Stimulated activated CD4-positive, alpha-beta T cell treated with anti-CD3 and anti-CD28 coated beads, Interleukin-15, amount 100 ng/mL, for 48 hours (primary cell): Measurements from ENCODE around the gene FANCL.
"Not testable (repeated sequence)": the region's sequence is repeated elsewhere in the genome, so short reads cannot be mapped to it uniquely, and the experiment has no call there.

Source experiments
- DNase-seq, 2 donors: peaks; one replicate each; pipeline ENCODE4 v3.0.0-alpha.2; 2020; ENCODE audit warnings: low read depth in 2 of 2

The FANCL gene

DNA sequence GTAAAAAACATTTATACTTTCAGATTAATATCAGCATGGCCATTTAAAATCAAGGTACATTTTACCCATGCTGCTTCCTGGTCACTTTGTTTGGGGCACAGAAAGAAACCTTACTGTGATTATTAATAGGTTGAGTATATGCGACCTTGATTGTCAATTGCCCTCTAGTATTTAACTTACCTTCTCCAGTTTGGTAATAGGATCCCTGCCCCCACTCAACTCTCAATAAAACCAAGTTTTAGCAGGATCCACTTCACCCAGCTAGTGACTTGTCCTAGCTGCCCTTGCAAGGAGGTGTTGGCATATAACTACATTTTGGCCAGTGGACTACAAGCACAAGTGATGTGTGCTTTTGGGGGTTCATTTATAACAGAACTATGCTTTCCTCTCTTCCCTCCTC lies 34.3 kb downstream of the FANCL start:
- no peak for DNase-seq

DNA sequence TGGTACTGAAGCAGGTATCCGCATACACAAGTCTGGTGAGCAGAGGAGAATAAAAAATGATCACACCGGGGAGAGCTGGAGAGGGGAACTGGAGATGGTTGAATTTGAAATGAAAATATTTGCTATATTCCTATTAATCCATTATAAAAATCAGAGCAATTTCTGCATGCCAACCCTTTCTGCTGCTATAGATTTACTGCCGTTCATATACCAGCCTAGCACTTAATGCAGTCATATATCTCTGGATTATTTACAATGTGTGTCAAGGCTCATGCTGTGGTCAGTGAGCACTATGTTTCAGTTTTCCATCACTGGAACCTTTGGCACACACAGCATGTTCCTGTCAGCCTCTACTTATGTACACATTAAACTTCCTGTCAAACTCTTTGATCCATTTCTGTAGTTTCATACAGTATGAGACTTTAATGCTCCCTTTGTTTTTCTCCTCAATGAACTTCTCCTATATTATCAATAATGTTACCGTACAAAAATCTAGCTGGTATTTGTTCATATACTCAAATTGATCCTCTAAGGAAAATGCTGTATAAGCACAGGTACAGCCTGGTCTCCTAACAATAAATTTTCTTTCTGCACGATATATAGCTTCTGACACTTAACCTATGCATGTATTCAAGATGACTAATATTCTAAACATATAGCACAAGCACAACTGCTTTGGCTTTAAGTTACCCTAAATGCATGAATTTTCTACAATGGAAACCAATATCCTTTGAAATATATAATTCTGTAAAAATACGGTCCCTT lies 36.7 kb downstream of the FANCL start:
- no peak for DNase-seq

DNA sequence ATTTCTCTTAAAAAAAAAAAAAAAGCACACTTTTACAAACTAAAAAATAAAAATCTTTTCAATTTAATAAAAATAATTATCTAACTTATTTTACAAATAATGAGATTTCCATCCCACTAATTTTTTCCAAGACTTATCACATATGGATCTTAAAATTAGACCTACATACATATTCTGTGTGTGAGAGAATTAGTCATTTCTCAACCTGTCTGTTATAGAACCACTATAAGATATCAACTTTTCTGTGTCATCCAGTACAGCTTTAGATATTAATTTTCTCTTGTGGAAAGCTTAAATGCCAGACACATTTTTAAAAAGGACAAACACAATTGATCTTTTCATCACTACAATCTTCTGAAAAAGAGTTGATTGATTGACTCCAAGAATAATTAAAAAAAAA lies 38.1 kb downstream of the FANCL start:
- no peak for DNase-seq

DNA sequence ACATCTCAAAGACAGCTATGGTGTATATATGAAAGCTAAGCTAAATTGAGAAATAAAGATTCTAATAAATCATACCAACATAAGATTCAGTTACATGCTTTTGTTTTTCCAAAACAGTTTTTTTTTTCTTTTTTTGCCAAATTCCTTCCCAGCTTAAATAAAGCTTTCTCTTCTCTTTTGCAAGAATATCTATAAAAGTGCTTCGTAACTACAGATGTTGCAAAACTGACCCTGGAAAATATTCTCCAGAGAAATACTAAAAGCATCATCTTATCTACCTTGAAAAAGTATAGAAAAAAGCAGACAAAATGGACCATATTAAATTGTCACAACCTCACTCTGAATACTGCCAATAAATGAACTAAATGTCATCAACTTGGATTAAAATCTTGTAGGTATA lies 38.7 kb downstream of the FANCL start:
- DNase-seq = no peak

DNA sequence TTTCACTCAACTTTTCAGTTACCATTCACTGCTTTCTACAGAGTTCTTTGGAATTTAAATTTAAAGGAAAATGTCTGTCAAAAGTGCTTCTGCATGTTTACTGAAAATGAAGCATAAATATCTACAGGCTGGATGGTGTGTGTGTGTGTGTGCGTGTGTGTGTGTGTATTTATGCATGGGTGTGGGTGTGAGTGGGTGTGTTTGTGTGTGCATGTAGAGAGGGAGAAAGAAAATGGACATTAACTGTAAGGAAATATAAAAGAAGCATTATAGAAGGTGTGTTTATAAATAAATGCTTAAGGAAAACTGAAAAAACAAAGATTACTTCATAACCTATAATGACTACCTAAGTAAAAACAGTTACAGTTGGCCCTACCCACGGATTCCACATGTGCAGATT lies 43.2 kb downstream of the FANCL start:
- no peak for DNase-seq

DNA sequence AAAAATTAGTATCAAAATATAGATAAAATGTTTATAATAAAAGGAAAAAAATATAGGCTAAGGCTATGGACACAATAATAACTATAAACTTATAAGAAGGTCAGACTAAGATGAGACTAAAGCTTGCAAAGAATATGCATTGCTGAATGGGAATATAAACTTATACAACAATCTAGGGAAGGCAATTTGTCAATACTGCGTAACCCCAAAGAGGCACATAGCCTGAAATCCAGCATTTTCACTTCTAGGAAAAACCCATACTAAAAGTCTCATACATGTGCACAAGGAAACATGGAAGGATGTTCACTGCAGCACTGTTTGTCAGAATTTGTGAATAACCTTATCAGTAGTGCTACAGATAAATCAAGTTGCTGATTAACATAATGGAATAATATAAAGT lies 45.5 kb downstream of the FANCL start:
- DNase-seq = no peak

DNA sequence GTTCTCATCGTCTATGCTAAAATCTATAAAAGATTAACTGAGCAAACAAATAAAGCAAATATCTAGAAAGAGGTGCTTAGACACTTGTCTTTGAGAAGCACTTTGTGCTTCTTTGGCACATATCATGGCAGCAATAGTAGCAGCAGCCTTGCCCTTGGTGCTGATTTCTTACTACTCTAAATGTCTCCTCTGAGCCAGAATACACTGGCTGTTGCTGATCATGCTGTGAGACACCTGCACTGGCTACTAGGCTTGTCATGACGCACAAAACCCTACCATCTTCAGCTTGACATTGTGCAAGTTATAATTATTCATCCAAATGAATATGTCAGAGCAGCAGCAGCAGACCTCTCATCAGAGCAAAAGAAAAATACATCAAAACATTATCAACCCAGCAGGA lies 46.7 kb downstream of the FANCL start:
- no peak for DNase-seq

DNA sequence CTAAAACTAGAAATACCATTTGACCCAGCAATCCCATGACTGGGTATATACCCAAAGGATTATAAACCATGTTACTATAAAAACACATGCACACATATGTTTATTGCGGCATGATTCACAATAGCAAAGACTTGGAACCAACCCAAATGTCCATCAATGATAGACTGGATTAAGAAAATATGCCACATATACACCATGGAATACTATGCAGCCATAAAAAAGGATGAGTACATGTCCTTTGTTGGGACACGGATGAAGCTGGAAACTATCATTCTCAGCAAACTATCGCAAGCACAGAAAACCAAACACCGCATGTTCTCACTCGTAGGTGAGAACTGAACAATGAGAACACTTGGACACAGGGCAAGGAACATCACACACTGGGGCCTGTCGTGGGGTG lies 54.1 kb downstream of the FANCL start:
- not testable (repeated sequence) for DNase-seq

DNA sequence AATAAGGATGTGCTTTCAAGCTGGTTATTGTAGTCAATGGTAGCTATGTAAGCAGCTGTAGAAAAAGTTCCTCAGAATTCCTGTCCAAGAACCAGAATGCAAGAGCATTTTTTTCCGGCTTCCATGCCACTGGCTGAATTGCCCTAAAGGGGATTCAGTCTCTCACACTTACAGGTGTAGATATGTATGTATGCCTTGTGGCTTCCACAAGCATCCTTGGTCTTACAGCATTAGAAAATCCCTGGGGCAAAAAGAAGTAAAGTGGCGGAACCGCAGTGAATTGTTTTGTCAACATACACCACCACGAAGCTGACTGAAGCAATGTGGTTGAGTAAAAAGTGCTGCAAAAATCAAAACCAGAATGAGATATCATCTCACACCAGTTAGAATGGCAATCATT lies 54.6 kb downstream of the FANCL start:
- no peak for DNase-seq

DNA sequence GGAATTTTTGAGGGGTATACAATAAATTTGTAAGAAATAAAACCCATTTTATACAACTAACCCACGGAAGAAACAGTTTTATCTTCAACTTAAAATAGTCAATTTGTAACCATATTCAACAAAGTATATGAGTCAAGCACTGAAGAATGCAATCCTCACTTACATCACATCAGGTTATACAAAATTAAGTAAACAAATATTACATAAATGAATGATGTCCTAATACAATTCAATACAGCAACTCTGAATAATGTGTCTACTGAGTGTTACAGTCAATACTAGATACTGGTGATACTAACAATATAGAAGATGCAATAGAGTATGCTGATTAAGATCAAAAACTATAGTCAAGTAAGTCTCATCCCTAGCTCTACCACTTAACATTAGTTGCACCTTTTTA lies 58.6 kb downstream of the FANCL start:
- DNase-seq = no peak

DNA sequence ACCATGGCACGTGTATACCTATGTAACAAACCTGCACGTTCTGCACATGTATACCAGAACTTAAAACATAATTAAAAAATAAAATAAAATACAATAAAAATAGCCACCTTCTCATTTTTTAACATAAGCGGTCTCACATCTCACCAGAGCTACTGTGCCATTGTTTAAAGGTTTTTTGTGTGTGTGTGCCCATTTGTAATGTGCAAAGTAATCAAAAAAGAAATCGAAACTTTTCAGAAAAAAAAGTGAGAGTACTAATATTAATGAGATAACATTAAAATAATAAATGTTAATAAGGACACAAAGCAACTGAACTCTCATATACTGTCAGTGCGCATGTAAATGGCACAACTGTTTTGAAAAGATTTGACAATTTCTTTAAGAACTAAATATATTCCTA lies 60.5 kb downstream of the FANCL start:
- DNase-seq = no peak

DNA sequence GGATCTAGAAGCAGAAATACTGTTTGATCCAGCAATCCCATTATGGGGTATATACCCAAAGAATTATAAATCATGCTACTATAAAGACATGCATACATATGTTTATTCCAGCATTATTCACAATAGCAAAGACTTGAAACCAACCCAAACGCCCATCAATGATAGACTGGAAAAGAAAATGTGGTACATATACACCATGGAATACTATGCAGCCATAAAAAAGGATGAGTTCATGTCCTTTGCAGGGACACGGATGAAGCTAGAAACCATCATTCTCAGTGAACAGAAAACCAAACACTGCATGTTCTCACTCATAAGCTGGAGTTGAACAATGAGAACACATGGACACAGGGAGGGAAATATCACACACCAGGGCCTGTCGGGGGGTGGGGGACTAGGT lies 61.0 kb downstream of the FANCL start:
- not testable (repeated sequence) for DNase-seq

DNA sequence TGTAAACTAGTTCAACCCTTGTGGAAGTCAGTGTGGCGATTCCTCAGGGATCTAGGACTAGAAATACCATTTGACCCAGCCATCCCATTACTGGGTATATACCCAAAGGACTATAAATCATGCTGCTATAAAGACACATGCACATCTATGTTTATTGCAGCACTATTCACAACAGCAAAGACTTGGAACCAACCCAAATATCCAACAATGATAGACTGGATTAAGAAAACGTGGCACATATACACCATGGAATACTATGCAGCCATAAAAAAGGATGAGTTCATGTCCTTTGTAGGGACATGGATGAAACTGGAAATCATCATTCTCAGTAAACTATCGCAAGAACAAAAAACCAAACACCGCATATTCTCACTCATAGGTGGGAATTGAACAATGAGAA lies 63.9 kb downstream of the FANCL start:
- not testable (repeated sequence) for DNase-seq

DNA sequence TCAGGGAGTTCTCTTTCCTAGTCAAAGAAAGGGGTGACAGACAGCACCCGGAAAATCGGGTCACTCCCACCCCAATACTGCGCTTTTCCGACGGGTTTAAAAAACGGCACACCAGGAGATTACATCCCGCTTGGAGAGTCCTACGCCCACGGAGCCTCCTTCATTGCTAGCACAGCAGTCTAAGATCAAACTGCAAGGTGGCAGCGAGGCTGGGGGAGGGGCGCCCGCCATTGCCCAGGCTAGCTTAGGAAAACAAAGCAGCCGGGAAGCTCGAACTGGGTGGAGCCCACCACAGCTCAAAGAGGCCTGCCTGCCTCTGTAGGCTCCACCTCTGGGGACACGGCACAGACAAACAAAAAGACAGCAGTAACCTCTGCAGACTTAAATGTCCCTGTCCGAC lies 69.3 kb downstream of the FANCL start:
- not testable (repeated sequence) for DNase-seq

DNA sequence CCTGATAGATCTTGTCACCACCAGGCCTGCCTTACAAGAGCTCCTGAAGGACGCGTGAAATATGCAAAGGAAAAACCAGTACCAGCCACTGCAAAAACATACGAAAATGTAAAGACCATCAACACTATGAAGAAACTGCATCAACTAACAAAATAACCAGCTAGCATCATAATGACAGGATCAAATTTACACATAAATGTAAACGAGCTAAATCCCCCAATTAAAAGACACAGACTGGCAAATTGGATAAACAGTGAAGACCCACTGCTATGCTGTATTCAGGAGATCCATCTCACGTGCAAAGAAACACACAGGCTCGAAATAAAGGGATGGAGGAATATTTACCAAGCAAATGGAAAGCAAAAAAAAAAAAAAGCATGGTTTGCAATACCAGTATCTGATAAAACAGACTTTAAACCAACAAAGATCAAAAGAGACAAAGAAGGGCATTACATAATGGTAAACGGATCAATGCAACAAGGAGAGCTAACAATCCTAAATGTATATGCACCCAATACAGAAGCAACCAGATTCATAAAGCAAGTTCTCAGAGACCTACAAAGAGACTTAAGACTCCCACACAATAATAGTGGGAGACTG lies 70.7 kb downstream of the FANCL start:
- DNase-seq = not testable (repeated sequence)

DNA sequence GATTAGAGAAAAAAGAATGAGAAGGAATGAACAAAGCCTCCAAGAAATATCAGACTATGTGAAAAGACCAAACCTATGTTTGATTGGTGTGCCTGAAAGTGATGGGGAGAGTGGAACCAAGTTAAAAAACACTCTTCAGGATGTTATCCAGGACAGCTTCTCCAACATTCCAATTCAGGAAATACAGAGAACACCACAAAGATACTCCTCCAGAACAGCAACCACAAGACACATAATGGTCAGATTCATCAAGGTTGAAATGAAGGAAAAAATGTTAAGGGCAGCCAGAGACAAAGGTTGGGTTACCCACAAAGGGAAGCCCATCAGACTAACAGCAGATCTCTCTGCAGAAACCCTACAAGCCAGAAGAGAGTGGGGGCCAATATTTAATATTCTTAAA lies 71.3 kb downstream of the FANCL start:
- not testable (repeated sequence) for DNase-seq

DNA sequence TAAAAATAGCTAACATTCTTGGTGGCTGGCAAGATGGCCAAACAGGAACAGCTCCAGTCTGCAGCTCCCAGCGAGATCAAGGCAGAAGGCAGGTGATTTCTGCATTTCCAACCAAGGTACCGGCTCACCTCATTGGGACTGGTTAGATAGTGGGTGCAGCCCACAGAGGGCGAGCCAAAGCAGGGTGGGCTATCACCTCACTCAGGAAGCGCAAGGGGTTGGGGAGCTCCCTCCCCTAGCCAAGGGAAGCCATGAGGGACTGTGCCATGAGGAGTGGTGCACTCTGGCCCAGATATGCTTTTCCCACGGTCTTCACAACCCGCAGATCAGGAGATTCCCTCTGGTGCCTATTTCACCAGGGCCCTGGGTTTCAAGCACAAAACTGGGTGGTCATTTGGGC lies 73.0 kb downstream of the FANCL start:
- not testable (repeated sequence) for DNase-seq

DNA sequence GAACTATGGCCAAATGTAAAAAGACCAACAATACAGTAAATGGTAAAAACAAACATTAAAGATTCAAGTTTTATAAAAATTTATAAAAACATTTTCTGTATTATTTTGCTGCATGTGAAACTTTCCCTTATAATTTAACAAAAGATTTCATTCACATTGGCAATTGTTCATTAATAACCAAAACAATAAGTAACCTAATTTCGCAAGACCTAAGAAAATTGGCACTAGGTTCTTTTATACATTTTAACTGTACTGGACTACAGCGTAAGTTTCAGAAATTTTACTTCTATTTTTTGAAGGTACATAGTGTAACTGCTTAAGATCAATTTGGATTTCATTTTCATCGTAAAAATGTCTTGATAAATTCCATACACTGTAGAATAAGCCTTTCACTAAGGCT lies 77.2 kb downstream of the FANCL start:
- DNase-seq = no peak

DNA sequence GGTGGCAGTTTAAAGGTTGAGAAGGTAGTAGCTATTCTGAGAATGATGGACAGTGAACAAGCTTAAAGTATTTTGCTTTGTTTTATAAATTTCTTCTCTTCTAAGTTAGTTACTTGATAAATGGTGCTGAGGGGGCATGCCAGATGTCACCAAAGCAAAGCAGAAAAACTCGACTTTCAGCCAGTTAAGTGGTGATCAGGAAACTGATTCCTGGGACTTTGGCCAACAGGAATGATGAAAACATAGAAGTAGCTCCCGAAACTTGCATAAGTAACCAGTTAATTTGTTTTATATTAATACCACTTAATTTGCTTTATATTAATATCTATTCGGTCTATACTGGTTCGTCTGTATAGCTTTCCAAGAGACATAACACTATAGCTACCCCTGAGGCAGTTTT lies 82.6 kb downstream of the FANCL start:
- DNase-seq = no peak

DNA sequence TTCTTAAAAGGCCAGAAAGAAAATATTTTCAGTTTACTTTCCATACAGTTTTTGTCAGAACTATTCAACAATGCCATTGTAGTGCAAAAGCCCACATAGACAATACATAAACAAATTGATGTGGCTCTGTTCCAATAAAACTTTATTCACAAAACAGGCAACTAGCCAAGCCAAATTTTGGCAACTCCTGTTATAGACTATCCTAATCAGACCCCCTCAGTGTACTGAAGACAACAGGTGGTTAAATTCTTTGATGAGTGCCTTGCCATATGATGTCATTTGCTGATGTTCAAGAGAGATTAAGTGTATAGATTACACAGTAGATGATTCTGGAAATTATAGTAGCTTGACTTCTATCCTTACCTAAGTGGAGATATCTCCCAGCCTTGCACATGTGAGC lies 83.4 kb downstream of the FANCL start:
- DNase-seq = no peak

DNA sequence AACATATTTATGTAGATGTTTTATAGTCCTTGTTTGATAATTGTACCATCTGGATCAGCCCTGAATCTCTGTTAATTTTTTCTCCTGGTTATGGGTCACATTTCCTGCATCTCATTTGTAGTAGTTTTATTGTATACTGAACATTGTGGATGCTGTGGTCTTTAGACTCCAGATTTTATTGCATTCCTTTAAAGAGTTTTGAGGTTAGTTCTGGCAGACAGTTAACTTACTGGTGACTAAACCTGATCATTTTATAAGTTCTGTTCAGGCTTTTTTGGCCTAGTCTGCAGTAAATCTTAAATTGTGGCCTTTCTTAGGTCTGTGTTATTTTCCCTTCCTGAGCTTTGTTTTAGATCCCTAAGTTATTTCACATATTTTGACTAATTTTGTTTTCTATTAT lies 84.3 kb downstream of the FANCL start:
- no peak for DNase-seq

DNA sequence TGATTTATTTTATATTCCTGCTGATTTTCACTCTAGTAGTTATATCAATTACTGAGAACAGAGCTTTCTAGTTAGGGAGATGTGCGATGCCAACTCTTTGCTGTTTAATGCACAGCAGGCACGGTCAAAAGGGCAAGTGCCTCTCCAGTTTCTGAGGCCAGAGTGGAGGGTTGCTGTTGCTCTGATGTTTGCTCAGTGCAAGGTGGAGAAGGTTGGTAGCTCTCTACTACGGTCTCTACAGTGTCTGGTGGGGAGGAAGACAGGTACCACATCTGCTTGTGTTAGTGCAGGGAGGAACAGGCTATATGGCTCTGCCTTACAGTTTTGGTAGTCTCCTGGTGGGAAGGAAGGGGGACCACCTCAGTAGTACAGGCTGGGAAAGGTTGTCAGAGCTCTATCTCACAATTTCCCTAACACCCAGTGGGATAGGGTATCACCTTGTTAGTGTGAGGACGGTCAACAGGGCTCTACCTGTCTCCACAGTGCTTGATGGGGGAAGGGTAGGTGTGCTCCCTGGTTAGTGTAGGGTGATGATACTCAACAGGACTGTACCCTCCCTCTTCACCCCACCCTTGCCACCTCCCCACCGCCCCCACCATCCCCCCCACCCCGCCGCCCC lies 85.9 kb downstream of the FANCL start:
- DNase-seq = no peak

DNA sequence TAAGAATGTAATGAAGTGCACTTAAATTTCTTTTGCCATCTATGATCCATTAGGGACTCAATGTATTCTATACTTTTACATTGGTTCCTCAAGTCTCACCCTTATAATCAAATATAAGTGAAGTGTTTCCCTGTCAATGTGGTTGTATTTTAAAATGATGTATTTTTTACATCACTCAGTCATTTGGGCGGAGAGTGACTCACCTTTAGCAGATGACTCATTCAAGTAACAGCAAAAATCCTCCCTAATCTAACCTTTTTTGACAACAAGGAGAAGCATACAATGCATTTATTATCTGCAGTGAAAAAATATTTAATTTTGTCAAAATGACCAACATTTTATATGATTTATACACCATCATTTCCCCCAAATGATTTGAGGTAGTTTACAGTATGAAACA lies 94.4 kb downstream of the FANCL start:
- DNase-seq = peak in 1 of 2 donors; percentile 4
